ENCODE measurements around the gene TTC34.
"Not testable (repeated sequence)": the region's sequence is repeated elsewhere in the genome, so short reads cannot be mapped to it uniquely, and the experiment has no call there.

TTC34 gene

GRCh38 chr1:2783435-2784397 is 17.8 kb downstream of the TTC34 start:
- no peak for DNase-seq
- H3K27me3 Mint-ChIP-seq: peaks cover 43% of the 10 kb centered on the region
- ATAC-seq: no peak
- no peak overlapping the region for H3K4me3 Mint-ChIP-seq
- H3K27ac Mint-ChIP-seq: no peak overlapping the region
- H3K4me1 Mint-ChIP-seq: peaks cover 8% of the 10 kb centered on the region
- H3K9me3 Mint-ChIP-seq: peaks cover 17 to 25% of the 10 kb centered on the region in 2 donors

GRCh38 chr1:2783069-2783434 is 18.4 kb downstream of the TTC34 start:
- peaks cover 17 to 25% of the 10 kb centered on the region in 2 donors for H3K9me3 Mint-ChIP-seq
- peaks cover 40% of the 10 kb centered on the region for H3K27me3 Mint-ChIP-seq
- H3K27ac Mint-ChIP-seq: no peak overlapping the region
- ATAC-seq (no peak), DNase-seq (no peak)
- no peak overlapping the region for H3K4me3 Mint-ChIP-seq
- peaks cover 3% of the 10 kb centered on the region for H3K4me1 Mint-ChIP-seq

GRCh38 chr1:2781627-2782026 is 19.9 kb downstream of the TTC34 start:
- Mint-ChIP-seq H3K4me3 (no peak overlapping the region), H3K9me3 (peaks cover 17 to 25% of the 10 kb centered on the region in 2 donors), H3K4me1 (no peaks in the 10 kb centered on the region), H3K27ac (no peak overlapping the region), H3K27me3 (peaks cover 29% of the 10 kb centered on the region)
- ATAC-seq: no peak
- no peak for DNase-seq

GRCh38 chr1:2778220-2778592 is 23.3 kb downstream of the TTC34 start:
- H3K9me3 Mint-ChIP-seq: peaks cover 17 to 25% of the 10 kb centered on the region in 2 donors
- H3K4me3 Mint-ChIP-seq: no peak overlapping the region
- H3K27ac Mint-ChIP-seq: no peak overlapping the region
- ATAC-seq (no peak), DNase-seq (no peak)
- H3K4me1 Mint-ChIP-seq: no peaks in the 10 kb centered on the region
- peaks cover 23% of the 10 kb centered on the region for H3K27me3 Mint-ChIP-seq

- H3K4me3 Mint-ChIP-seq: no peak overlapping the region
- peaks cover 23% of the 10 kb centered on the region for H3K27me3 Mint-ChIP-seq
- no peak overlapping the region for H3K27ac Mint-ChIP-seq
- peaks cover 17 to 21% of the 10 kb centered on the region in 2 donors for H3K9me3 Mint-ChIP-seq
- no peak for DNase-seq
- no peaks in the 10 kb centered on the region for H3K4me1 Mint-ChIP-seq
- ATAC-seq: no peak
Observed at GRCh38 chr1:2777424-2778219, 23.9 kb downstream of the TTC34 start.

GRCh38 chr1:2775333-2775732 is 26.2 kb downstream of the TTC34 start:
- H3K4me1 Mint-ChIP-seq, DNase-seq, ATAC-seq, H3K4me3 Mint-ChIP-seq, H3K27ac Mint-ChIP-seq, H3K9me3 Mint-ChIP-seq: not testable (repeated sequence)
- peaks cover 19% of the 10 kb centered on the region for H3K27me3 Mint-ChIP-seq

- not testable (repeated sequence) for H3K4me1 Mint-ChIP-seq, ATAC-seq, H3K4me3 Mint-ChIP-seq, H3K27ac Mint-ChIP-seq, H3K9me3 Mint-ChIP-seq, DNase-seq, H3K27me3 Mint-ChIP-seq
Observed at GRCh38 chr1:2768052-2768451, 33.4 kb downstream of the TTC34 start.

GRCh38 chr1:2759433-2759832 is 42.1 kb downstream of the TTC34 start:
- not testable (repeated sequence) for H3K27ac Mint-ChIP-seq, H3K9me3 Mint-ChIP-seq, H3K27me3 Mint-ChIP-seq, H3K4me3 Mint-ChIP-seq, DNase-seq, ATAC-seq, H3K4me1 Mint-ChIP-seq

- not testable (repeated sequence) for ATAC-seq, H3K4me1 Mint-ChIP-seq, H3K27ac Mint-ChIP-seq, H3K27me3 Mint-ChIP-seq, H3K9me3 Mint-ChIP-seq, H3K4me3 Mint-ChIP-seq, DNase-seq
Observed at GRCh38 chr1:2757519-2757918, 44.0 kb downstream of the TTC34 start.

GRCh38 chr1:2755426-2755825 is 46.1 kb downstream of the TTC34 start:
- H3K4me1 Mint-ChIP-seq, DNase-seq: not testable (repeated sequence)

GRCh38 chr1:2754597-2754996 is 46.9 kb downstream of the TTC34 start:
- H3K27ac Mint-ChIP-seq, H3K4me1 Mint-ChIP-seq, ATAC-seq, H3K4me3 Mint-ChIP-seq, H3K27me3 Mint-ChIP-seq, H3K9me3 Mint-ChIP-seq, DNase-seq: not testable (repeated sequence)

More at GRCh38 chr1:2755426-2755825, 46.1 kb downstream of the TTC34 start:
- H3K27me3 Mint-ChIP-seq, H3K27ac Mint-ChIP-seq, H3K9me3 Mint-ChIP-seq, H3K4me3 Mint-ChIP-seq, ATAC-seq: not testable (repeated sequence)

- not testable (repeated sequence) for H3K27me3 Mint-ChIP-seq, ATAC-seq, H3K4me1 Mint-ChIP-seq, H3K9me3 Mint-ChIP-seq, DNase-seq, H3K27ac Mint-ChIP-seq, H3K4me3 Mint-ChIP-seq
Observed at GRCh38 chr1:2752503-2752902, 49.0 kb downstream of the TTC34 start.

- not testable (repeated sequence) for H3K27ac Mint-ChIP-seq
Observed at GRCh38 chr1:2751866-2752265, 49.6 kb downstream of the TTC34 start.

GRCh38 chr1:2750766-2751730 is 50.4 kb downstream of the TTC34 start:
- not testable (repeated sequence) for H3K4me3 Mint-ChIP-seq, ATAC-seq, H3K27ac Mint-ChIP-seq, H3K9me3 Mint-ChIP-seq, DNase-seq, H3K4me1 Mint-ChIP-seq, H3K27me3 Mint-ChIP-seq

More at GRCh38 chr1:2751866-2752265, 49.6 kb downstream of the TTC34 start:
- not testable (repeated sequence) for ATAC-seq, H3K4me3 Mint-ChIP-seq, H3K9me3 Mint-ChIP-seq, H3K4me1 Mint-ChIP-seq, H3K27me3 Mint-ChIP-seq, DNase-seq
